Stimulated activated CD4-positive, alpha-beta T cell treated with anti-CD3 and anti-CD28 coated beads, Interleukin-2, amount 100 ng/mL, for 4 hours (primary cell): Measurements from ENCODE around the gene ANO6.
"Not testable (repeated sequence)": the region's sequence is repeated elsewhere in the genome, so short reads cannot be mapped to it uniquely, and the experiment has no call there.

Experiments used
- DNase-seq: peaks from one replicate; pipeline ENCODE4 v3.0.0-alpha.2; 2020; ENCODE audit warnings: low read depth

ANO6 gene

DNA sequence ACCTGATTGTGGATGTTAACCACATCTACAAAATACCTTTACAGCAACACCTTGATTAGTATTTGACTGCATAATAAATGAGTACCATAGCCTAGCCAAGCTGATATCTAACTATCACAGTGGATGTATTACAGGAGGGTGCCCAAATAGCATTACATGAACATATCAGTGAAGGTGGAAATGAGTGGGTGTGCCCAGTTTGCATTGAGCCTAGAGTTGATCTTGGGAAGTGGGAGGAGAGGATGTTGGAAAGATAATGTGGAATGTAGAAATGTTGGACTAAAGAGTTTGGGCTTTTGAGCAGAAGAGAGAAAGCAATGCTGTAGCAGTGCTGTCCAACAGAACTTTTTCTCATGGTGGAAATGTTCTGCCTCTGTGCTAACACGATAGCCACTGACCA lies 98.9 kb downstream of the ANO6 start:
- DNase-seq: no peak

- DNase-seq: no peak
These were observed 99.6 kb downstream of the ANO6 start for GRCh38 chr12:45315462-45315861.

DNA sequence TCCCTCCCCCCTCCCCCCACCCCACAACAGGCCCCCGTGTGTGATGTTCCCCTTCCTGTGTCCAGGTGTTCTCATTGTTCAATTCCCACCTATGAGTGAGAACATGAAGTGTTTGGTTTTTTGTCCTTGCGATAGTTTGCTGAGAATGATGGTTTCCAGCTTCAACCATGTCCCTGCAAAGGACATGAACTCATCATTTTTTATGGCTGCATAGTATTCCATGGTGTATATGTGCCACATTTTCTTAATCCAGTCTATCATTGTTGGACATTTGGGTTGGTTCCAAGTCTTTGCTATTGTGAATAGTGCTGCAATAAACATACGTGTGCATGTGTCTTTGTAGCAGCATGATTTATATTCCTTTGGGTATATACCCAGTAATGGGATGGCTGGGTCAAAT lies 101.4 kb downstream of the ANO6 start:
- not testable (repeated sequence) for DNase-seq

- no peak for DNase-seq
These were observed 106.9 kb downstream of the ANO6 start for GRCh38 chr12:45322810-45323209.

- no peak for DNase-seq
These were observed 108.5 kb downstream of the ANO6 start for GRCh38 chr12:45324391-45324790.

DNA sequence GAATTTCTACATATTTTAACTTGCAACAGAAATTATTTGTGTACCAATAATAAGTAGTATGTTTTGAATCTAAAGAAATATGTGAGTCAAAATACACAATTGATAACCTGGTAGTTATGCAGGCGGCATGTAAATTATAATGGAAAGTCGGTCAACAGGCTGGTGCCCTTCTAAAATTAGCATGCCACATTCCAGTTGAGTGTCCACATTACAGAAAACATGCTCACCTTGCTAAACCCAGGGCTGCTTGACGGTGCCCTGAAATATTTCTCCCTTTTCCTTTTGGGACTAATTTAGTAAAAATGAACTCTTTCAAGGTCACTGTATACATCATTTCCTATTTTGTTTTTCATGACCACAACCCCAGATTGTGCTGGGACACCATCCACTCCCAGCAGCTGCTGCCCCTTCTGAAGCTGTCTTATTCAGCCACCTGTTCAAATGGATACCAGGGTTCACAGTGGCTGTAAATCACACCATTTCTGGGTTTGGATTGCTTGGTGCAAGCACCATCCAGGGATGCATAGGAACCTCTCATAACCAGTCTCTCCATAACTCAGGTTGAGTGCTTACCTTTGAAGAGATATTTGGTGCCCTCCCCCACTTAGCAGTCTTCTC lies 110.6 kb downstream of the ANO6 start:
- DNase-seq: no peak

DNA sequence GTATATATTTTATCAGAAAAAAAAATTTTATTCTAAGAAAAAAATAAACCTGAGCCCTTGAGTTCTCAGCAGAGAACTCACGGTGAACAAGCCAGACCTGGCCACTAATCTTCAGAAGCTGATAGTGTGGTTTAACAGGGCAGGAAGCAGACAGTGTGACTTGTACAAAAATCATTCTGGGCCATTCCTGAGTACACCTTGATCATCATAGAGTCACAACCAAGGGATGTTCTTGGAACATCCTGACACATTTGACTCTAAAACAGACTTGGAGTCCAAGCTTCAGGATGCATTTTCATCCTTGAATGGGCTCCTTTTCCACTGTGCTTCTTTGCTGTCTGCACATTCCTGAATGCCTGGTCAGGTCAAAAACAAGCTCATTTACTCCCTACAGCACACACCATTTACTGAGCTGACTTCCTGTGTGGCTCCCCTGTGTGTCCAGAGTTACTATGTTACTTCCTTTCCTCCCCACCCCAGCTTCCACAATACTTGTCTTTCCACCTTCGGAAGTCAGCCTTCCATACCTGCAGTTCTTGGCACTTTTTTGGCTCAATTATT lies 112.0 kb downstream of the ANO6 start:
- DNase-seq: no peak

GRCh38 chr12:45329238-45329637 lies 113.3 kb downstream of the ANO6 start:
- DNase-seq: no peak

DNA sequence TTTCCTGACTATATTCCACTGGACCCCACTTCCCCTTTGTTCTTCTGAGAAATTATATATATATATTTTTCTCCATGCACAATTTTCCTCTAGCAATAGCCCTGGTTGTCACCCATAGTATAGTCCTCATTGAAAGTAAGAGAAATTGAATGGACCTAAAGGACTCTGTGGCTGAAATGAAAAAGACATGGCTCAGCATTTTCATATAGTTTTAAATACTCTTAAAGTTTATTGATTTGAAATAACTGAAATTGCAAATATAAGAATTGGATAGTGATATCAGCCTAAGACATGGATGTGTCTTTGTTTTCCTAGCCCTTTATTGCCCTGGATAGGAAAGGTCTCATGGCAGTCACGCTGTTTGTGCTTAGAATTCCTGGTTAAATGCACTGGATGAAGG lies 113.8 kb downstream of the ANO6 start:
- DNase-seq: no peak

DNA sequence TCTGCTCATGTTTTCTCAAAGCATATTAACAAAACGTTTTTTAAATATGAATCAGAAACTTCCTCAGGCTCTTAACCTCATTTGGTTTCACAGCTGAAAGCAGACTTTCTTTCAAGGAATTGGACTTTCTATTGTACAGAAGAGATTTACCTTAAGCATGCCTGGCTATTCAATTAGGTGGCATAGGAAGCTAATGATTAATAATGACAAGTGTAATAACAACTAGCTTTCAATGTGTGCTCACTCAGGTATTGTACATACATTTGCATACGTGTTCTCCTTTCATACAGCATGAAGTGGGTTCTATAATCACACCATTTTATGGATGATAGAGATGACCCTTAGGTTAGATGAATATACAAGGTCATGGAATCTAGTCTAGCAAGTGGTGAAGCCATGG lies 115.7 kb downstream of the ANO6 start:
- no peak for DNase-seq

DNA sequence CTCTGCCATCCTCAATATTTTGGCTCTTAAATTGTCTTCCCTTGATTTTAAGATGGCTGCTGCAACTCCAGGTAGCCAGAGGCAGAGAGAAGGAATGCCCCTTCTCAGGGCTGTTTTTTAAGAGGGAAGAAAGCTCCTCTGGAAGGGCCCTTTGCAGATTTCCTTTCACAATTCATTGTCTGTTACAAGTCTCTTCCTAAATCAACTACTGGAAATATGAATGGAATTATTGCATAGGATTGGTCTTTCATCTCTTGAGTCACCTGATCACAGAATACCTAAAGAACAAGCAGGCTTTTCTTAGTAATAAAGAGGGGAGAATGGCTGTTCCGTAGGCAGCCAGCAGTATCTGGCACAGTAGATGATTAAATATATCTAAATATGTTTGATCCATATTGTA lies 118.5 kb downstream of the ANO6 start:
- no peak for DNase-seq

DNA sequence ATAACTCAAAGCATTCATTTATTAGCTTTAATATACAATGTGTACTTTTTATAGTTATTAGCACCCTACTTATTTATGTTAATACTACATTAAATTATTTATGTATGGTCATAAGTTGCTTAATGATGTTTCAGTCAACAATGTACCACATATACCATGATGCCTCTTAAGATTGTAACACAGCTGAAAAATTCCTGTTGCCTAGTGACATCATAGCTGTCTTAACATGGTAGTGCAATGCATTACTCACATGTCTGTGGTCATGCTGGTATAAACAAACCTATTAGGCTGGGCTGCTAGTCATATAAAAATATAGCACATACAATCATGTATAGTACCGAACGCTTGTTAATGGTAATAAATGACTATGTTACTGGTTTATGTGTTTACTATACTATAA lies 120.4 kb downstream of the ANO6 start:
- DNase-seq: no peak

DNA sequence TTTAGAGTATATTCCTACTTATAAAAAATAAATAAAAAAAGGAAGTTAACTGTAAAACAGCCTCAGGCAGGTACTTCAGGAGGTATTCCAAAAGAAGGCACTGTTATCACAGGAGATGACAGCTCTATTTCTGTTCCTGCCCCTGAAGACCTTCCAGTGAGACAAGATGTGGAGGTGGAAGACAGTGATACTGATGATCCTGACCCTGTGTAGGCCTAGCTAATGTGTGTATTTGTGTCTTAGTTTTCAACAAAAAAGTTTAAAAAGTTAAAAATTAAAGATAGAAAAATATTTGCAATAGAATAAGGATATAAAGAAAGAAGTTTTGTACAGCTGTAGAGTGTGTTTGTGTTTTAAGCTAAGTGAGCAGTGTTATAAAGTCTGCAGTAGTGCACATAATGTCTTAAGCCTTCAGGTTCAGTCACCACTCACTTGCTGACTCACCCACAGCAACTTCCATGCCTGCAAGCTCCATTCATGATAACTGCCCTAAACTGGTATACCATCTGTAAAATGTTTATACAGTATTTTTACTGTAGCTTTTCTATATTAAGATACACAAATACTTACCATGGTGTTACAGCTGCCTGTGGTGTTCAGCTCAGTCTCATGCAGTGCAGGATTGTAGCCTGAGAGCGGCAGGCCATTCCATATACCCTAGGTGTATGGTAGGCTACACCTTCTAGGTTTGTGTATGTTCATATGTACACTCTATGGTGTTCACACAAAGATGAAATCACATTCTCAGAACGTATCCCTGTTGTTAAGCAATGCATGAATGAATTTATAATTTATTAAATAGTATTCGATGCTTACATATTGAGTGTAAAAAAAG lies 121.1 kb downstream of the ANO6 start:
- no peak for DNase-seq

DNA sequence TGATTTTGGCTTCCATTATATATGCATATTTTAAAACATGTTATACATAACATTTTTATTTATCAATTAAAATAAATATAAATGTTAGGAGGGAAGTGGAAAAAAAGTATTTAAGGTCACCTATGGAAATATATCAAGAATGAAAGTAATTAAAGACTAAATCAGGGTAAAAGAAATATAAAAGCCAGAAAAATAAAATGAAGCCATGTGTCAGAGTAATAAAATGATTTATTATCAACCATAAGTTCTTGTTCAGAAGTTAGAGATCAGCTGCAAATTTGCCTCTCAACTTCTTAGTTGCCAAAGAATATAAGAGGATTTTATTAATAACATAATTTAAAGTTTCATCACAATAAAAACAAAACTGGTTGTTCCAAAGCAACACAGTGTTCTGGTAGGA lies 121.9 kb downstream of the ANO6 start:
- no peak for DNase-seq

DNA sequence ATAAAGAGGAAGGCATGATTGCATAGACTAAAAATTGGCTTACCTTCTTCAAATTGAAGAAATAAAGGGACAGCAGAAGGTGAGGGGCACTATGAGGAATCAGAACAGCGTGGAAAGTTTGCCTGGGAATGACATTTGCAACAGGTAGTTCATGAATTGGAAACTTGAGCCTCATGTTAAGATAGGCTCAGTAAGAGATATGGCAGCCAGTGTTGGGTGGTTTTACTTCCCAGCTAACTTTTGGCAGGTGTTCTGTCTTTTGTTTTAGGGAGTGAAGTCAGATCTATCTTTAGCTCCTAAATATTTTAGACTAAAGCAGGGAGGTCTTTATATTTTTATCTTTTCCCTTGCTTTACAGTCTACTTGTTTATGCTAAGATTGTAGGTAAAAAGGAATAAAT lies 122.4 kb downstream of the ANO6 start:
- DNase-seq: no peak

GRCh38 chr12:45339035-45339434 lies 123.1 kb downstream of the ANO6 start:
- DNase-seq: no peak

DNA sequence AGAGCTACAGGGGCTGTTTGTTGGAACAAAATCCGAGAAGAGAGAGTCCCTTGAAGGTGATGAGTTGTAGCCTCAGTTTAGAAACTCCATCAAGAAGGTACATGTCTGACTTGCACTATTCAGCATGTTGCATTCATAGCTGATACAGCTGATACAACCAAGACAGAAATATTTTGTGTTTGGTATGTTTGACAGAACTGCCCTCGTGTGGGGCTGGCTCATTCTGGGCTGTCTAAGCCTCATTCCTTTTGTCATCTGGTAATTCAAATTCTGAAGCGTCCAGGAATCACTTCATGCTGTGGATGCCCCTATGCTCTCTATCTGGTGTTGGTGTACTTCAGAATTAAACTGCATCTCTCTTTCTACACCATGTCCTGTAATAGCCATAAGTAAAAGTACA lies 126.3 kb downstream of the ANO6 start:
- DNase-seq: no peak

DNA sequence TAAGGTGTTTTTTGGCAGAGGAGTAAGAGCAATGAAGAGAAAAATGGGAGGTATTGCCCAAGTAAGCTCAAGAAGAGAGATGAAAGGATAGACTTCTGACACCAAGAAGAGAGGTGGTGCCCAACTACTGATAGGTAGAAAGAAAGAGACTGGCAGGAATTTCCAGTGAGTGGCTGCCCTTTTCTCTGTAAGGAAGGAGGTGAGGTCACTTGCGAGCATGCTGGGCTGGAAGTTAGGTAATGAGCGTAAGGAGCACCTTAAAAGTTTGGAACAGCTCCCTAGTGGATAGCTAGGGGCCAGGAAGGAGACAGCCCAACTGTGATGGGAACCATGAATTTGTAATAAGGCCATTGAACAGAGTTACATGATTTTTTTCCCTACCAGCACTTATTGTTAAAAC lies 127.0 kb downstream of the ANO6 start:
- no peak for DNase-seq

DNA sequence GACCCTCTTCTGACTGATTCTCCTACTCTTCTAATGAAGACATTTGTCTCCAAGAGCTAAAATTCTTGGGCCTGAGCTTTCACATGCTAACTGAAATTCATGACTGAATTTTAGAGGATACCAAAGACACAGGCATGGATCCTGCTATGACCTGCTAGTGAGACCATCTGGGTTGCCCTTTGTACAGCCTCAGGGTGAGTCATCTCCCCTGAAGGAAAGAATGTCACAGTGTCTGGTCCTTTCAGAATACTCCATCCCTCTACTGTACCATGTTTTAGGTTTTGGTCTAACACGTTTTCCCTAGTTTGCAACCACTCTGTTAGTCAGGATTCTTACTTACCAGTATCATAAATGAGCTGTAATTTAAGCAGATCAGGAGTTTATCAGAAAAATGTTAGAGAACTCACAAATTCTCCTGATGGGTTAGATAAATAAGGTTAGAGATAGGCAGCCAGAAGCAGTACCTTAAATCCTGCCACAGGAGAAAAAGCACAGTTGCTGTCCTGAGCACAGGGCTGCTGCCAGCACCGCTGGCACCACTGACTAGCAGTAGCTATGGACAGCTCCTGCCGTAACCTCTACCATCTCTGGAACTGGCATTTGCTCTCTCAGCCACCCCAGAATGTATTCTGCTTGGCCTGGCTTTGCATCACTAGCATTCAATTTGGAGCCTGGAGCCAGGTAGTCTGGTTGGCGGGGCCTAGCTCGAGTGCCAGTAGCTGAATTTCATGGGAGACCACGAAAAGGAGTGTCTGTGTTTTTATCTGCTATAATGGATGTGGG lies 127.6 kb downstream of the ANO6 start:
- DNase-seq: no peak

- no peak for DNase-seq
These were observed 132.4 kb downstream of the ANO6 start for GRCh38 chr12:45348311-45348710.

GRCh38 chr12:45348986-45349385 lies 133.1 kb downstream of the ANO6 start:
- DNase-seq: no peak

- no peak for DNase-seq
These were observed 134.0 kb downstream of the ANO6 start for GRCh38 chr12:45349916-45350315.

DNA sequence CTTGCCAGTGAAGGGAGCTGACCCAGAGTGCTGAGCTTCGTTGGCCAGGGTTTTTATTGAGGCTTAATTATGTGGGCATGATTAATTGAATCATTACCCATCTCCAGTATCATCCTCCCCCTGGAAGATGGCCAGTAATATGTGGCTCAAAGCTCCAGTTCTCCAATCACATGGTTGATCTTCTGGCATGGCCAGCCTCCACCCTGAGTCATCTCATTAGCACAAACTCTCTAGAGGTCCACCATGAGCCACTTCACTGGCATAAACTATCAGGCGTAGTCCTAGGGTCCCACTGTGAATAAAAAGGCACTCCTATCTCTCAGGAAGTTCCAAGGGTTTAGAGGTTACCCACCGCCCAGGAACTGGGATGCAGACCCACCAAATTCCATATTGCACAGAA lies 135.0 kb downstream of the ANO6 start:
- DNase-seq: no peak
